Measurements from ENCODE around the gene PPEF2. TPM values are rescaled to one million over a fixed set of nuclear protein-coding genes. Genes with fewer than 3 reads are reported as not detected.

The PPEF2 gene
- total and polyA plus RNA-seq, 4 donors, result 0.17 TPM; not detected in 3

DNA sequence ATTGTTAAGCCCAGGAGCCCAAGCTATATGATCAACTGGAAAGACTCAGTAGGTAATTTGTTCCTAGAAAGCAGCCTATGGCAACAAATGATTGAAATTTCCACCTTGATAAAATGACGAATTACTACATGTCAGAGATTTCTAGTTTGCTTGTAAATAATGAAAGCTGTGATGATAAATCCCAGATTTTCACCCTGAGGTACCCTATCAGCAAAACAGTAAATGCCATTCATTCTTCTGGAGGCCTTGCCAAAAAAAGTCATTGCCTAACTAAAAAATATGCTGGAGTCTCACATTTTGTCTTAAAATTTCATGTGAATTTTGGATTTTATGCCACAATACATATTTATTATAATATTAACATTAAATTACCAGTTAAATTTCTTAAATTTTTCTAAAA lies 71.3 kb downstream of the PPEF2 start:
- Histone ChIP-seq H3K9ac (ENCODE audit: low read depth in 1 of 2, low read length in 2 of 2) (no peak overlapping the region), H3K27ac (ENCODE audit: low read depth in 1 of 2, low read length in 2 of 2) (no peak overlapping the region), H3K4me3 (ENCODE audit: low read depth in 1 of 3, low read length in 3 of 3) (no peak overlapping the region), H3K4me1 (ENCODE audit: control insufficient read depth in 4 of 4, insufficient read depth in 4 of 4, low read length in 3 of 4) (no peaks in the 10 kb centered on the region), H3K9me3 (ENCODE audit: control insufficient read depth in 4 of 4, low read length in 3 of 4) (no peaks in the 10 kb centered on the region), H3K36me3 (ENCODE audit: control insufficient read depth in 4 of 4, insufficient read depth in 3 of 4, low read depth in 1 of 4, low read length in 3 of 4) (no peaks in the 10 kb centered on the region), H3K27me3 (ENCODE audit: control insufficient read depth in 4 of 4, insufficient read depth in 4 of 4, low read length in 3 of 4) (no peaks in the 10 kb centered on the region)
- WGBS, result 75% methylated on average over 1 of the region's 1 CpG
- TF ChIP-seq NR2F2 (IDR thresholded peaks at IDR 0.05), result no peak
- TF ChIP-seq, protein P1, sequence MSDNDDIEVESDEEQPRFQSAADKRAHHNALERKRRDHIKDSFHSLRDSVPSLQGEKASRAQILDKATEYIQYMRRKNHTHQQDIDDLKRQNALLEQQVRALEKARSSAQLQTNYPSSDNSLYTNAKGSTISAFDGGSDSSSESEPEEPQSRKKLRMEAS (IDR thresholded peaks at IDR 0.05), result no peak
- TF ChIP-seq, protein P2, sequence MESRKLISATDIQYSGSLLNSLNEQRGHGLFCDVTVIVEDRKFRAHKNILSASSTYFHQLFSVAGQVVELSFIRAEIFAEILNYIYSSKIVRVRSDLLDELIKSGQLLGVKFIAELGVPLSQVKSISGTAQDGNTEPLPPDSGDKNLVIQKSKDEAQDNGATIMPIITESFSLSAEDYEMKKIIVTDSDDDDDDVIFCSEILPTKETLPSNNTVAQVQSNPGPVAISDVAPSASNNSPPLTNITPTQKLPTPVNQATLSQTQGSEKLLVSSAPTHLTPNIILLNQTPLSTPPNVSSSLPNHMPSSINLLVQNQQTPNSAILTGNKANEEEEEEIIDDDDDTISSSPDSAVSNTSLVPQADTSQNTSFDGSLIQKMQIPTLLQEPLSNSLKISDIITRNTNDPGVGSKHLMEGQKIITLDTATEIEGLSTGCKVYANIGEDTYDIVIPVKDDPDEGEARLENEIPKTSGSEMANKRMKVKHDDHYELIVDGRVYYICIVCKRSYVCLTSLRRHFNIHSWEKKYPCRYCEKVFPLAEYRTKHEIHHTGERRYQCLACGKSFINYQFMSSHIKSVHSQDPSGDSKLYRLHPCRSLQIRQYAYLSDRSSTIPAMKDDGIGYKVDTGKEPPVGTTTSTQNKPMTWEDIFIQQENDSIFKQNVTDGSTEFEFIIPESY (IDR thresholded peaks at IDR 0.05), result no peak
- TF ChIP-seq, protein P3, sequence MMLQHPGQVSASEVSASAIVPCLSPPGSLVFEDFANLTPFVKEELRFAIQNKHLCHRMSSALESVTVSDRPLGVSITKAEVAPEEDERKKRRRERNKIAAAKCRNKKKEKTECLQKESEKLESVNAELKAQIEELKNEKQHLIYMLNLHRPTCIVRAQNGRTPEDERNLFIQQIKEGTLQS (IDR thresholded peaks at IDR 0.05), result no peak
- no peak for TF ChIP-seq YY1 (IDR thresholded peaks at IDR 0.05)
- TF ChIP-seq HNF4G (IDR thresholded peaks at IDR 0.05), result no peak
- no peak for TF ChIP-seq FOXA1 (IDR thresholded peaks at IDR 0.05)
- TF ChIP-seq FOXA2 (IDR thresholded peaks at IDR 0.05), result no peak
- TF ChIP-seq SP1 (IDR thresholded peaks at IDR 0.05), result no peak
- TF ChIP-seq HNF4A (conservative IDR thresholded peaks at IDR 0.05), result no peak
- no peak for TF ChIP-seq RXRA (IDR thresholded peaks at IDR 0.05)
- DNase-seq (ENCODE audit: low spot score), result no peak

GRCh38 chr4:75823812-75824211 lies 78.4 kb downstream of the PPEF2 start:
- Histone ChIP-seq H3K27ac (ENCODE audit: low read depth in 1 of 2, low read length in 2 of 2) (no peak overlapping the region), H3K9ac (ENCODE audit: low read depth in 1 of 2, low read length in 2 of 2) (no peak overlapping the region), H3K27me3 (ENCODE audit: control insufficient read depth in 4 of 4, insufficient read depth in 4 of 4, low read length in 3 of 4) (no peaks in the 10 kb centered on the region), H3K9me3 (ENCODE audit: control insufficient read depth in 4 of 4, low read length in 3 of 4) (no peaks in the 10 kb centered on the region), H3K36me3 (ENCODE audit: control insufficient read depth in 4 of 4, insufficient read depth in 3 of 4, low read depth in 1 of 4, low read length in 3 of 4) (no peaks in the 10 kb centered on the region), H3K4me1 (ENCODE audit: control insufficient read depth in 4 of 4, insufficient read depth in 4 of 4, low read length in 3 of 4) (no peaks in the 10 kb centered on the region), H3K4me3 (ENCODE audit: low read depth in 1 of 3, low read length in 3 of 3) (no peak overlapping the region)
- no peak for TF ChIP-seq FOXA2 (IDR thresholded peaks at IDR 0.05)
- no peak for DNase-seq (ENCODE audit: low spot score)
- WGBS, result 74% methylated on average over 2 of the region's 2 CpGs

GRCh38 chr4:75822416-75822815 lies 79.8 kb downstream of the PPEF2 start:
- Histone ChIP-seq H3K9me3 (ENCODE audit: control insufficient read depth in 4 of 4, low read length in 3 of 4) (no peaks in the 10 kb centered on the region), H3K4me3 (ENCODE audit: low read depth in 1 of 3, low read length in 3 of 3) (no peak overlapping the region), H3K27ac (ENCODE audit: low read depth in 1 of 2, low read length in 2 of 2) (no peak overlapping the region), H3K27me3 (ENCODE audit: control insufficient read depth in 4 of 4, insufficient read depth in 4 of 4, low read length in 3 of 4) (no peaks in the 10 kb centered on the region), H3K36me3 (ENCODE audit: control insufficient read depth in 4 of 4, insufficient read depth in 3 of 4, low read depth in 1 of 4, low read length in 3 of 4) (no peaks in the 10 kb centered on the region), H3K4me1 (ENCODE audit: control insufficient read depth in 4 of 4, insufficient read depth in 4 of 4, low read length in 3 of 4) (no peaks in the 10 kb centered on the region), H3K9ac (ENCODE audit: low read depth in 1 of 2, low read length in 2 of 2) (no peak overlapping the region)
- WGBS, result 91% methylated on average over 5 of the region's 5 CpGs
- no peak for DNase-seq (ENCODE audit: low spot score)
- TF ChIP-seq GABPA (IDR thresholded peaks at IDR 0.05 in 1 of 2, conservative IDR thresholded peaks at IDR 0.05 in 1 of 2), result no peak
- TF ChIP-seq YY1 (IDR thresholded peaks at IDR 0.05), result no peak
- no peak for TF ChIP-seq NR2F2 (IDR thresholded peaks at IDR 0.05)
- no peak for TF ChIP-seq HNF4A (conservative IDR thresholded peaks at IDR 0.05)
- TF ChIP-seq TAF1 (conservative IDR thresholded peaks at IDR 0.05), result no peak
- TF ChIP-seq HNF4G (IDR thresholded peaks at IDR 0.05), result no peak
- no peak for TF ChIP-seq FOXA2 (IDR thresholded peaks at IDR 0.05)
- TF ChIP-seq RAD21 (IDR thresholded peaks at IDR 0.05), result no peak
- no peak for TF ChIP-seq RXRA (IDR thresholded peaks at IDR 0.05)
- no peak for TF ChIP-seq SP1 (IDR thresholded peaks at IDR 0.05)
- TF ChIP-seq, protein P2 (IDR thresholded peaks at IDR 0.05), result no peak
- no peak for TF ChIP-seq JUND (IDR thresholded peaks at IDR 0.05)
- TF ChIP-seq, protein P3 (IDR thresholded peaks at IDR 0.05), result no peak
- TF ChIP-seq REST (IDR thresholded peaks at IDR 0.05), result no peak
- no peak for TF ChIP-seq FOXA1 (IDR thresholded peaks at IDR 0.05)
- TF ChIP-seq EGR1 (IDR thresholded peaks at IDR 0.05; ENCODE audit: low read depth in 2 of 2), result no peak
- TF ChIP-seq, protein P4, sequence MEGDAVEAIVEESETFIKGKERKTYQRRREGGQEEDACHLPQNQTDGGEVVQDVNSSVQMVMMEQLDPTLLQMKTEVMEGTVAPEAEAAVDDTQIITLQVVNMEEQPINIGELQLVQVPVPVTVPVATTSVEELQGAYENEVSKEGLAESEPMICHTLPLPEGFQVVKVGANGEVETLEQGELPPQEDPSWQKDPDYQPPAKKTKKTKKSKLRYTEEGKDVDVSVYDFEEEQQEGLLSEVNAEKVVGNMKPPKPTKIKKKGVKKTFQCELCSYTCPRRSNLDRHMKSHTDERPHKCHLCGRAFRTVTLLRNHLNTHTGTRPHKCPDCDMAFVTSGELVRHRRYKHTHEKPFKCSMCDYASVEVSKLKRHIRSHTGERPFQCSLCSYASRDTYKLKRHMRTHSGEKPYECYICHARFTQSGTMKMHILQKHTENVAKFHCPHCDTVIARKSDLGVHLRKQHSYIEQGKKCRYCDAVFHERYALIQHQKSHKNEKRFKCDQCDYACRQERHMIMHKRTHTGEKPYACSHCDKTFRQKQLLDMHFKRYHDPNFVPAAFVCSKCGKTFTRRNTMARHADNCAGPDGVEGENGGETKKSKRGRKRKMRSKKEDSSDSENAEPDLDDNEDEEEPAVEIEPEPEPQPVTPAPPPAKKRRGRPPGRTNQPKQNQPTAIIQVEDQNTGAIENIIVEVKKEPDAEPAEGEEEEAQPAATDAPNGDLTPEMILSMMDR (IDR thresholded peaks at IDR 0.05; ENCODE audit: low read depth, low read length, missing input control), result no peak
